GM12864 (cell line): ENCODE results near the gene KCTD16.

Experiments
- DNase-seq: peaks from one replicate; pipeline ENCODE4 v3.0.0-alpha.2; 2011; ENCODE audit warnings: low read depth
- H3K4me3 ChIP-seq: 2 replicates; pipeline ENCODE4 v1.5.1; 2011; ENCODE audit warnings: mild to moderate bottlenecking, low read depth, low read length, control low read depth
- CTCF ChIP-seq: IDR thresholded peaks from 2 replicates; pipeline ENCODE4 v1.5.1; 2011; ENCODE audit warnings: low read depth, mild to moderate bottlenecking, moderate library complexity, low read length, control low read depth, inconsistent platforms; ENCODE audit errors: missing control alignments

The KCTD16 gene

GRCh38 chr5:144318011-144318410 lies 147.3 kb downstream of the KCTD16 start:
- no peak for TF ChIP-seq CTCF
- H3K4me3 ChIP-seq = no peak overlapping the region
- DNase-seq = no peak

GRCh38 chr5:144318460-144318859 lies 147.8 kb downstream of the KCTD16 start:
- H3K4me3 ChIP-seq = no peak overlapping the region
- no peak for DNase-seq
- TF ChIP-seq CTCF = no peak

GRCh38 chr5:144323181-144323580 lies 152.5 kb downstream of the KCTD16 start:
- H3K4me3 ChIP-seq = no peak overlapping the region
- TF ChIP-seq CTCF = no peak
- DNase-seq = no peak

GRCh38 chr5:144325532-144325931 lies 154.9 kb downstream of the KCTD16 start:
- no peak overlapping the region for H3K4me3 ChIP-seq
- no peak for DNase-seq
- no peak for TF ChIP-seq CTCF

DNA sequence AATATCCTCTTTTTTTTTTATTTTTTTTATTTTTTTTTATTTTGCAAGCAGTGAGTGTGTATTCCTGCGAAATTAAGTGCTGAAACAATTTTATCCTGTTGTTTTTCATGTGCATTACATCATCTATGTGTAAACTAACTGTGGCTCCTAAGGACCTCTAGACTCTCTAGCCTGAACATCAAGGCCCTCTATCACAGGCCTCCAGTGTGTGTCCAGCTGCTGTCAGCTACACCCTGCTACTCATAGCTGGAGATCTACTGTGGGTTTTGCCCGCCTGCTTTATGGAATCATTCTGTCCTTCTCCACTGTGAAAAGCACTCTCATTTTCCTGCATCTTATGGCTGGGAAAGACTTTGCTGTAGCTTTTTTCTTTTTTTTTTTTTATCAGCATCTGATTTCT lies 157.8 kb downstream of the KCTD16 start:
- DNase-seq = no peak
- H3K4me3 ChIP-seq = no peak overlapping the region
- TF ChIP-seq CTCF = no peak

- no peak for DNase-seq
- no peak for TF ChIP-seq CTCF
- no peak overlapping the region for H3K4me3 ChIP-seq
These were observed 158.3 kb downstream of the KCTD16 start for GRCh38 chr5:144328980-144329379.

- no peak for TF ChIP-seq CTCF
- no peak for DNase-seq
- H3K4me3 ChIP-seq = no peak overlapping the region
These were observed 159.0 kb downstream of the KCTD16 start for GRCh38 chr5:144329681-144330080.
